DND-41 (cell line): ENCODE results near the gene SLC34A2.

Experiments
- CTCF ChIP-seq: IDR thresholded peaks from 2 replicates; pipeline ENCODE4 v1.5.1; 2012; ENCODE audit warnings: borderline replicate concordance, low read length, moderate library complexity, mild to moderate bottlenecking; ENCODE audit not compliant: poor library complexity, severe bottlenecking; ENCODE audit errors: extremely low read depth
- EZH2 ChIP-seq: IDR thresholded peaks from 3 replicates; pipeline ENCODE4 v1.6.1; 2012; ENCODE audit warnings: borderline replicate concordance, low read depth, mild to moderate bottlenecking, moderate library complexity, low read length, inconsistent platforms; ENCODE audit not compliant: severe bottlenecking

- TF ChIP-seq CTCF: no peak
- TF ChIP-seq EZH2: no peak
Observed at GRCh38 chr4:25614807-25615206, 40.8 kb upstream of the SLC34A2 start.
